ENCODE data around the gene SYVN1. TPM values are rescaled to one million over a fixed set of nuclear protein-coding genes. Genes with fewer than 3 reads are reported as not detected.

The SYVN1 gene
- total RNA-seq, 2 experiments from 2014 or later, result 89.1 to 96.8 TPM

DNA sequence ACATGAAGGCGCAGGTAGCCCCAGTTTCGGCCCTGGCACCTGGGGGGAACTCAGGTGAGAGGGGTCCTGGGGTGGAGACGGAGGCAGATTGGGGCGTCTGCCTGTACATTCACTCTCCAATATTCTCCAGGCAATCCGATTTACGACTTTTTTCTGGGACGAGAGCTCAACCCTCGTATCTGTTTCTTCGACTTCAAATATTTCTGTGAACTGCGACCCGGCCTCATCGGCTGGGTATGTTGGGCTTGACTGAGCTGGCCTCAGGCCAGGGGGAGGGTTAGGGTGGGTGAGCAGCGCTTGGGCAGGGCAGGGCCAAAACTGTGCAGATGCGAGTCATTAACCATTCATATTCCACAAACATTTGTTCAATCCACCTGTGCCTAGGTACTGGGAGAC lies 21.0 kb downstream of the SYVN1 start:
- CTCF ChIA-PET, result interaction anchor here (0.5 to 4.1 kb wide), 7 partner anchors 8 to 100 kb away, joined by 3 to 58 read pairs (median 4); partner anchors contain the start of genes ARL2, FAU, MRPL49 and VPS51
- no peaks in the 10 kb centered on the region for H3K27me3 ChIP-seq (ENCODE audit: control insufficient read depth in 1 of 2, insufficient read depth in 2 of 2, low read length in 2 of 2)
- DNase-seq (no peak), ATAC-seq (ENCODE audit: poor library complexity) (no peak)
- peaks cover 40% of the 10 kb centered on the region for H3K36me3 Mint-ChIP-seq (ENCODE audit: low read depth)
- H3K9me3 Mint-ChIP-seq, result no peaks in the 10 kb centered on the region
- TF ChIP-seq, protein P1, sequence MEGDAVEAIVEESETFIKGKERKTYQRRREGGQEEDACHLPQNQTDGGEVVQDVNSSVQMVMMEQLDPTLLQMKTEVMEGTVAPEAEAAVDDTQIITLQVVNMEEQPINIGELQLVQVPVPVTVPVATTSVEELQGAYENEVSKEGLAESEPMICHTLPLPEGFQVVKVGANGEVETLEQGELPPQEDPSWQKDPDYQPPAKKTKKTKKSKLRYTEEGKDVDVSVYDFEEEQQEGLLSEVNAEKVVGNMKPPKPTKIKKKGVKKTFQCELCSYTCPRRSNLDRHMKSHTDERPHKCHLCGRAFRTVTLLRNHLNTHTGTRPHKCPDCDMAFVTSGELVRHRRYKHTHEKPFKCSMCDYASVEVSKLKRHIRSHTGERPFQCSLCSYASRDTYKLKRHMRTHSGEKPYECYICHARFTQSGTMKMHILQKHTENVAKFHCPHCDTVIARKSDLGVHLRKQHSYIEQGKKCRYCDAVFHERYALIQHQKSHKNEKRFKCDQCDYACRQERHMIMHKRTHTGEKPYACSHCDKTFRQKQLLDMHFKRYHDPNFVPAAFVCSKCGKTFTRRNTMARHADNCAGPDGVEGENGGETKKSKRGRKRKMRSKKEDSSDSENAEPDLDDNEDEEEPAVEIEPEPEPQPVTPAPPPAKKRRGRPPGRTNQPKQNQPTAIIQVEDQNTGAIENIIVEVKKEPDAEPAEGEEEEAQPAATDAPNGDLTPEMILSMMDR (IDR thresholded peaks at IDR 0.05), result no peak
- no peaks in the 10 kb centered on the region for H3K27me3 Mint-ChIP-seq
- H3K27ac Mint-ChIP-seq, result peak overlapping the region; percentile 92
- H3K4me1 ChIP-seq (ENCODE audit: insufficient read depth, low read length), result peaks cover 75% of the 10 kb centered on the region
- peak overlapping the region; percentile 81 for H3K4me3 ChIP-seq (ENCODE audit: low read length)
- no peaks in the 10 kb centered on the region for H3K9me3 ChIP-seq (ENCODE audit: control insufficient read depth in 1 of 2, insufficient read depth in 1 of 2, low read length in 2 of 2)
- peaks cover 45% of the 10 kb centered on the region for H3K4me1 Mint-ChIP-seq (ENCODE audit: low read depth)
- intact Hi-C loops (cut with DNase I, micrococcal nuclease), result loop anchor here (2.0 to 10.0 kb wide), 3 partner anchors 67 to 411 kb away; partner anchors contain the start of genes CAPN1 (in 1 of the 2), MAP4K2 (in 1 of the 2) and SCYL1 (in 1 of the 2)
- POLR2A ChIA-PET, result interaction anchor here (1.3 to 6.5 kb wide), 7 partner anchors 8 to 335 kb away, joined by 6 to 91 read pairs (median 11); partner anchors contain the start of genes CDCA5, FAU, MRPL49 and SAC3D1
- H3K36me3 ChIP-seq (ENCODE audit: insufficient read depth, low read length), result peaks cover 25% of the 10 kb centered on the region
- peak overlapping the region in 1 of 2 donors; percentile 68 for H3K27ac ChIP-seq (ENCODE audit: low read depth in 1 of 2, low read length in 2 of 2)
- H3K4me3 Mint-ChIP-seq, result peak overlapping the region; percentile 95

DNA sequence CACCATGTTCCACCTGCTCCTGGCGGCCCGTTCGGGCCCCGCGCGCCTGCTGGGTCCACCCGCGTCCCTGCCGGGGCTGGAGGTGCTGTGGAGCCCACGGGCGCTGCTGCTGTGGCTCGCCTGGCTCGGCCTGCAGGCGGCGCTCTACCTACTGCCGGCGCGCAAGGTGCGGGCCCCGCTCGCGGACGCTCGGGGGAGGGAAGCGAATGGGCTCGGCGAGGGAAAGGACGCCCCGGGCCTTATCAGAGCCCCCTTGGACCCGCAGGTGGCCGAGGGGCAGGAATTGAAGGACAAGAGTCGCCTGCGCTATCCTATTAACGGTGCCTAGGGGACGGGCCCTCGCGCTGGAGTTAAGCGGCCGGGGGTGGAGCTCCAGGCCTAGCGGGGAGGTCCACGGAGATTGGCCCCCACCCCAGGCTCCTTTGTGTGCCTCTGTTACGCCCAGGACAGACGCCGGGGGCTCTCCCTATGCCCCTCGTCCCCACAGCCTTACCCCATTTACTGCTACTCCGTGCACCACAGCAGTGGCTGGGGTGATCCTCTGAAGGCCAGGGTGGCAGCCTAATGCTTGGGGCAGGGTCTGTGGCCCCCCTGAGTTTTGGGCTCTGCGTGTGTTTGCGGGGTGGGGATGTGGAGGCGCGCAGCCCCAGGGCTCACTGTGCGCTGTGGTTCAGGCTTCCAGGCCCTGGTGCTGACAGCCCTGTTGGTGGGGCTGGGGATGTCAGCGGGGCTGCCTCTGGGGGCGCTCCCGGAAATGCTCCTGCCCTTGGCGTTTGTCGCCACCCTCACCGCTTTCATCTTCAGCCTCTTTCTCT lies 21.6 kb downstream of the SYVN1 start:
- Mint-ChIP-seq H3K27ac (peak overlapping the region; percentile 92), H3K36me3 (ENCODE audit: low read depth) (peaks cover 35% of the 10 kb centered on the region), H3K4me3 (peak overlapping the region; percentile 95), H3K4me1 (ENCODE audit: low read depth) (peaks cover 41% of the 10 kb centered on the region), H3K27me3 (no peaks in the 10 kb centered on the region), H3K9me3 (no peaks in the 10 kb centered on the region)
- H3K9me3 ChIP-seq (ENCODE audit: control insufficient read depth in 1 of 2, insufficient read depth in 1 of 2, low read length in 2 of 2), result no peaks in the 10 kb centered on the region
- ChIA-PET CTCF (interaction anchor here (0.5 to 4.1 kb wide), 9 partner anchors 9 to 99 kb away, joined by 3 to 58 read pairs (median 4); partner anchors contain the start of genes ARL2, CAPN1, FAU and MRPL49), POLR2A (interaction anchor here (0.8 to 6.5 kb wide), 14 partner anchors 9 to 459 kb away, joined by 3 to 91 read pairs (median 6); partner anchors contain the start of genes CDC42EP2, CDCA5, FAM89B and FAU)
- H3K36me3 ChIP-seq (ENCODE audit: insufficient read depth, low read length), result peaks cover 24% of the 10 kb centered on the region
- DNase-seq (peak; percentile 64 to 88 (median 76)), ATAC-seq (ENCODE audit: poor library complexity) (peak; percentile 51)
- peak overlapping the region; percentile 62 to 68 for H3K27ac ChIP-seq (ENCODE audit: low read depth in 1 of 2, low read length in 2 of 2)
- TF ChIP-seq, protein P1 (IDR thresholded peaks at IDR 0.05), result peak; percentile 82
- peaks cover 70% of the 10 kb centered on the region for H3K4me1 ChIP-seq (ENCODE audit: insufficient read depth, low read length)
- H3K4me3 ChIP-seq (ENCODE audit: low read length), result peak overlapping the region; percentile 81
- H3K27me3 ChIP-seq (ENCODE audit: control insufficient read depth in 1 of 2, insufficient read depth in 2 of 2, low read length in 2 of 2), result no peaks in the 10 kb centered on the region
- intact Hi-C loops (cut with DNase I, micrococcal nuclease), result loop anchor here (2.0 to 10.0 kb wide), 3 partner anchors 68 to 412 kb away; partner anchors contain the start of genes CAPN1 (in 1 of the 2), MAP4K2 (in 1 of the 2) and SCYL1 (in 1 of the 2)

Data from CD4-positive, alpha-beta T cell (primary cell).